ENCODE results near the gene THOC2. TPM values are rescaled to one million over a fixed set of nuclear protein-coding genes. Genes with fewer than 3 reads are reported as not detected.
"Not testable (repeated sequence)": the region's sequence is repeated elsewhere in the genome, so short reads cannot be mapped to it uniquely, and the experiment has no call there.

The THOC2 gene
- total RNA-seq, 1 donor from 2014 or later, result 49.1 TPM

DNA sequence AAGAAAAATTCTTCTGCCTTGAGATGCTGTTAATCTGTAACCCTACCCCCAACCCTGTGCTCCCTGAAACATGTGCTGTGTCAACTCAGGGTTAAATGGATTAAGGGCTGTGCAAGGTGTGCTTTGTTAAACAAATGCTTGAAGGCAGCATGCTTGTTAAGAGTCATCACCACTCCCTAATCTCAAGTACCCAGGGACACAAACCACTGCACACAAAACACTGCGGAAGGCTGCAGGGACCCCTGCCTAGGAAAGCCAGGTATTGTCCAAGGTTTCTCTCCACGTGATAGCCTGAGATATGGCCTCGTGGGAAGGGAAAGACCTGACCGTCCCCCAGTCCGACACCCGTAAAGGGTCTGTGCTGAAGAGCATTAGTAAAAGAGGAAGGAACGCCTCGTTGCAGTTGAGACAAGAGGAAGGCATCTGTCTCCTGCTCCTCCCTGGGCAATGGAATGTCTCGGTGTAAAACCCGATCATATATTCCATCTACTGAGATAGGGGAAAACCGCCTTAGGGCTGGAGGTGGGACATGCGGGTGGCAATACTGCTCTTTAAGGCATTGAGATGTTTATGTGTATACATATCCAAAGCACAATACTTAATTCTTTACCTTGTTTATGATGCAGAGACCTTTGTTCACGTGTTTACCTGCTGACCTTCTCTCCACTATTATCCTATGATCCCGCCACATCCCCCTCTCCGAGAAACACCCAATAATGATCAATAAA is 53.0 kb downstream of the THOC2 start:
- not testable (repeated sequence) for H3K4me1 ChIP-seq (ENCODE audit: control insufficient read depth in 3 of 3, insufficient read depth in 3 of 3, low read length in 3 of 3); H3K4me3 ChIP-seq (ENCODE audit: low read length in 3 of 3); H3K27me3 ChIP-seq (ENCODE audit: control insufficient read depth in 3 of 3, insufficient read depth in 3 of 3, low read length in 3 of 3); H3K9ac ChIP-seq (ENCODE audit: low read depth in 1 of 3, low read length in 3 of 3); H3K36me3 ChIP-seq (ENCODE audit: control insufficient read depth in 3 of 3, insufficient read depth in 3 of 3, low read length in 3 of 3); H3K9me3 ChIP-seq (ENCODE audit: control insufficient read depth in 3 of 3, low read length in 3 of 3); H3K27ac ChIP-seq (ENCODE audit: low read depth, low read length)

DNA sequence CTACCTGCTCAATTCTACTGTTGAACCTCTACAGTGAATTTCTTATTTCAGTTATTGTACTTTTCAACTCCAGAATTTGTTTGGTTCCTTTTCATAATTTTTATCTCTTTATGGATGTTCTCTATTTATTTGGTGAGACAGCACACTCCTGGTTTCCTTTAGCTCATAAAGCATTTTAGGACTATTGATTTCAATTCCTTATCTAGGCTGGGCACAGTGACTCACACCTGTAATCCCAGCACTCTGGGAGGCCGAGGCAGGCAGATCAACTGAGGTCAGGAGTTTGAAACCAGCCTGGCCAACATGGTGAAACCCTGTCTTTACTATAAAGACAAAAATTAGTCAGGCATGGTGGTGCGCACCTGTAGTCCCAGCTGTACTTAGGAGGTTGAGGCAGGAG is 57.7 kb downstream of the THOC2 start:
- Histone ChIP-seq H3K27me3 (ENCODE audit: control insufficient read depth in 3 of 3, insufficient read depth in 3 of 3, low read length in 3 of 3) (no peaks in the 10 kb centered on the region), H3K4me1 (ENCODE audit: control insufficient read depth in 3 of 3, insufficient read depth in 3 of 3, low read length in 3 of 3) (no peaks in the 10 kb centered on the region), H3K9ac (ENCODE audit: low read depth in 1 of 3, low read length in 3 of 3) (no peak overlapping the region), H3K27ac (ENCODE audit: low read depth, low read length) (no peak overlapping the region), H3K4me3 (ENCODE audit: low read length in 3 of 3) (no peak overlapping the region), H3K9me3 (ENCODE audit: control insufficient read depth in 3 of 3, low read length in 3 of 3) (no peaks in the 10 kb centered on the region), H3K36me3 (ENCODE audit: control insufficient read depth in 3 of 3, insufficient read depth in 3 of 3, low read length in 3 of 3) (peaks cover 0 to 9% (median 4%) of the 10 kb centered on the region in 3 donors)

DNA sequence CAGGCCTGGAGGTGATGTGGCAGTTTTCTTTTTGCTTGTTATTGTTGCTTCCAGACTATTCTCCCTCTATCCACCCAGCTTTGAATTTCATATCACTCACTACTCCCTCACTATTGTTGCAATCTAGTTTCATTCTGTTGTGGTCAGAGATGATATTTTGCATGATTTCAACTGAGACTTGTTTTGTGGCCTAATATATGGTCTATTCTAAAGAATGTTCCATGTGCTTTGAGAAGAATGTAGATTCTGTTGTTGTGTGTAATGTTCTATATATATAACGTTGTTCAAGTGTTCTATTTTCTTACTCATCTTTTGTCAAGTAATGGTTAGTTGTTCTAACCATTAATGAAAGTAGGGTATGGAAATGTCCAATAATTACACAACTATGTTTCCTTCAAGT is 59.0 kb downstream of the THOC2 start:
- Histone ChIP-seq H3K27ac (ENCODE audit: low read depth, low read length) (no peak overlapping the region), H3K9me3 (ENCODE audit: control insufficient read depth in 3 of 3, low read length in 3 of 3) (no peaks in the 10 kb centered on the region), H3K36me3 (ENCODE audit: control insufficient read depth in 3 of 3, insufficient read depth in 3 of 3, low read length in 3 of 3) (peaks cover 0 to 5% (median 4%) of the 10 kb centered on the region in 3 donors), H3K9ac (ENCODE audit: low read depth in 1 of 3, low read length in 3 of 3) (no peak overlapping the region), H3K27me3 (ENCODE audit: control insufficient read depth in 3 of 3, insufficient read depth in 3 of 3, low read length in 3 of 3) (no peaks in the 10 kb centered on the region), H3K4me1 (ENCODE audit: control insufficient read depth in 3 of 3, insufficient read depth in 3 of 3, low read length in 3 of 3) (no peaks in the 10 kb centered on the region), H3K4me3 (ENCODE audit: low read length in 3 of 3) (no peak overlapping the region)

DNA sequence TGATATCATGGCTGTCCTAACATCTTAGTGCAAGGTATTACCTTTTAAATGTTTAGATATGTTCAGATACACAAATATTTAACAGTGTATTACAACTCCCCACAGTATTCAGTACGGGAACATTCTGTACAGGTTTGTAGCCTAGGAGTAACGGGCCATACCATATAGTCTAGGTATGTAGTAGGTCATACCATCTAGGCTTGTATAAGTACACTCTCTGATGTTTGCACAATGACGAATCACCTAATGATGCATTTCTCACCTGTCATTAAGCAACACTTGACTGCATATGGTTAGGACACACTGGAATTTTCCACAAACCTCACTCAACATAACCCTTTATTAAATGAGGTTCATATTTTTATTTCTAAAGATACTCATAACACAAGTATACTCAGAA is 67.7 kb downstream of the THOC2 start:
- H3K4me3 ChIP-seq (ENCODE audit: low read length in 3 of 3), result no peak overlapping the region
- no peak overlapping the region for H3K27ac ChIP-seq (ENCODE audit: low read depth, low read length)
- H3K9me3 ChIP-seq (ENCODE audit: control insufficient read depth in 3 of 3, low read length in 3 of 3), result no peaks in the 10 kb centered on the region
- peaks cover 0 to 13% (median 3%) of the 10 kb centered on the region in 3 donors for H3K36me3 ChIP-seq (ENCODE audit: control insufficient read depth in 3 of 3, insufficient read depth in 3 of 3, low read length in 3 of 3)
- H3K4me1 ChIP-seq (ENCODE audit: control insufficient read depth in 3 of 3, insufficient read depth in 3 of 3, low read length in 3 of 3), result no peaks in the 10 kb centered on the region
- H3K9ac ChIP-seq (ENCODE audit: low read depth in 1 of 3, low read length in 3 of 3), result no peak overlapping the region
- H3K27me3 ChIP-seq (ENCODE audit: control insufficient read depth in 3 of 3, insufficient read depth in 3 of 3, low read length in 3 of 3), result no peaks in the 10 kb centered on the region

DNA sequence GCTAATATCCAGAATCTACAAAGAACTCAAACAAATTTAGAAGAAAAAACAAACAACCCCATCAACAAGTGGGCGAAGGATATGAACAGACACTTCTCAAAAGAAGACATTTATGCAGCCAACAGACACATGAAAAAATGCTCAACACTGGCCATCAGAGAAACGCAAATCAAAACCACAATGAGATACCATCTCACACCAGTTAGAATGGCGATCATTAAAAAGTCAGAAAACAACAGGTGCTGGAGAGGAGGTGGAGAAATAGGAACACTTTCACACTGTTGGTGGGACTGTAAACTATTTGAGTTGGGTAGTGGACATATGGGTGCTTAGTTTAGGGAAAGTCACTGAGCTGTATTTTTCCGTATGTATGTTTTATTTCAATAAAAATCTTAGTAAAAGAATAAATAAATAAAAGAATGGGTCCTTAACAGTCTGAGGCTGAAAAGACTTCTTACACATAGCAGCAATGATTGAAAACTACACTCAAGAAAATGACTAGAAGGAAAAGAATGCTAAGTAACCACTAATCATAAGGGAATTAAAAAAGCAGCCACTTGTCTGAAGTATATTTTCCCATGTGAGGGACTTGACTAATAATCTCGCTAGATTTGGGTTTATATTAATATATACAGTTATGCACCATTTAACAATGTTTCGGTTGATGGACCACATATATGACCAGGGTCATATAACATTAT is 68.2 kb downstream of the THOC2 start:
- H3K9me3 ChIP-seq (ENCODE audit: control insufficient read depth in 3 of 3, low read length in 3 of 3); H3K4me1 ChIP-seq (ENCODE audit: control insufficient read depth in 3 of 3, insufficient read depth in 3 of 3, low read length in 3 of 3); H3K4me3 ChIP-seq (ENCODE audit: low read length in 3 of 3); H3K9ac ChIP-seq (ENCODE audit: low read depth in 1 of 3, low read length in 3 of 3); H3K27me3 ChIP-seq (ENCODE audit: control insufficient read depth in 3 of 3, insufficient read depth in 3 of 3, low read length in 3 of 3); H3K27ac ChIP-seq (ENCODE audit: low read depth, low read length): not testable (repeated sequence)
- peaks cover 0 to 13% (median 3%) of the 10 kb centered on the region in 3 donors for H3K36me3 ChIP-seq (ENCODE audit: control insufficient read depth in 3 of 3, insufficient read depth in 3 of 3, low read length in 3 of 3)

DNA sequence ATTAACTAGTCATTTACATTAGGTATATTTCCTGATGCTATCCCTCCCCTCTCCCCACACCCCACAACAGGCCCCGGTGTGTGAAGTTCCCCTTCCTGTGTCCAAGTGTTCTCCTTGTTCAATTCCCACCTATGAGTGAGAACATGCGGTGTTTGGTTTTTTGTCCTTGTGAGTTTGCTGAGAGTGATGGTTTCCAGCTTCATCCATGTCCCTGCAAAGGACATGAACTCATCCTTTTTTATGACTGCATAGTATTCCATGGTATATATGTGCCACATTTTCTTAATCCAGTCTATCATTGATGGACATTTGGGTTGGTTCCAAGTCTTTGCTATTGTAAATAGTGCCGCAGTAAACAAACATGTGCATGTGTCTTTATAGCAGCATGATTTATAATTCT is 69.1 kb downstream of the THOC2 start:
- H3K36me3 ChIP-seq (ENCODE audit: control insufficient read depth in 3 of 3, insufficient read depth in 3 of 3, low read length in 3 of 3), result peaks cover 0 to 13% (median 3%) of the 10 kb centered on the region in 3 donors
- not testable (repeated sequence) for H3K4me3 ChIP-seq (ENCODE audit: low read length in 3 of 3); H3K9ac ChIP-seq (ENCODE audit: low read depth in 1 of 3, low read length in 3 of 3); H3K9me3 ChIP-seq (ENCODE audit: control insufficient read depth in 3 of 3, low read length in 3 of 3); H3K27ac ChIP-seq (ENCODE audit: low read depth, low read length); H3K4me1 ChIP-seq (ENCODE audit: control insufficient read depth in 3 of 3, insufficient read depth in 3 of 3, low read length in 3 of 3); H3K27me3 ChIP-seq (ENCODE audit: control insufficient read depth in 3 of 3, insufficient read depth in 3 of 3, low read length in 3 of 3)

DNA sequence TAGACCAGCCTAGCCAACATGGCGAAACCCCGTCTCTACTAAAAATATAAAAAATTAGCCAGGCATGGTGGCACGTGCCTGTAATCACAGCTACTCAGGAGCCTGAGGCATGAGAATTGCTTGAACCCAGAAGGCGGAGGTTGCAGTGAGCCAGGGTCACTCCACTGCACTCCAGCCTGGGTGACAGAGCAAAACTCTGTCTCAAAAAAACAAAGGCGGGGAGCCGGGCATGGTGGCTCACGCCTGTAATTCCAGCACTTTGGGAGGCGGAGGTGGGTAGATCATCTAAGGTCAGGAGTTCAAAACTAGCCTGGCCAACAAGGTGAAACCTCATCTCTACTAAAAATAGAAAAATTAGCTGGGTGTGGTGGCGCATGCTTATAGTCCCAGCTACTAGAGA is 76.3 kb downstream of the THOC2 start:
- H3K9ac ChIP-seq (ENCODE audit: low read depth in 1 of 3, low read length in 3 of 3); H3K4me3 ChIP-seq (ENCODE audit: low read length in 3 of 3): not testable (repeated sequence)

DNA sequence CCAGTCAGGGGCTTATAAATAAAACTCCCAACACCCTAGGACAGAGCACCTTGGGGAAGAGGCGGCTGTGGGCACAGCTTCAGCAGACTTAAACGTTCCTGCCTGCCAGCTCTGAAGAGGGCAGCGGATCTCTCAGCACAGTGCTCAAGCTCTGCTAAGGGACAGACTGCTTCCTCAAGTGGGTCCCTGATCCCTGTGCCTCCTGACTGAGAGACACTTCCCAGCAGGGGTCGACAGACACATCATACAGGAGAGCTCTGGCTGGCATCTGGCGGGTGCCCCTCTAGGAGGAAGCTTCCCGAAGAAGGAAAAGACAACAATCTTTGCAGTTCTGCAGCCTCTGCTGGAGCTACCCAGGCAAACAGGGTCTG is 84.1 kb downstream of the THOC2 start:
- H3K27me3 ChIP-seq (ENCODE audit: control insufficient read depth in 3 of 3, insufficient read depth in 3 of 3, low read length in 3 of 3); H3K27ac ChIP-seq (ENCODE audit: low read depth, low read length); H3K36me3 ChIP-seq (ENCODE audit: control insufficient read depth in 3 of 3, insufficient read depth in 3 of 3, low read length in 3 of 3); H3K9ac ChIP-seq (ENCODE audit: low read depth in 1 of 3, low read length in 3 of 3); H3K4me1 ChIP-seq (ENCODE audit: control insufficient read depth in 3 of 3, insufficient read depth in 3 of 3, low read length in 3 of 3); H3K4me3 ChIP-seq (ENCODE audit: low read length in 3 of 3); H3K9me3 ChIP-seq (ENCODE audit: control insufficient read depth in 3 of 3, low read length in 3 of 3): not testable (repeated sequence)

More for the DNA sequence above, 76.3 kb downstream of the THOC2 start:
- H3K27ac ChIP-seq (ENCODE audit: low read depth, low read length); H3K27me3 ChIP-seq (ENCODE audit: control insufficient read depth in 3 of 3, insufficient read depth in 3 of 3, low read length in 3 of 3); H3K9me3 ChIP-seq (ENCODE audit: control insufficient read depth in 3 of 3, low read length in 3 of 3); H3K36me3 ChIP-seq (ENCODE audit: control insufficient read depth in 3 of 3, insufficient read depth in 3 of 3, low read length in 3 of 3); H3K4me1 ChIP-seq (ENCODE audit: control insufficient read depth in 3 of 3, insufficient read depth in 3 of 3, low read length in 3 of 3): not testable (repeated sequence)

DNA sequence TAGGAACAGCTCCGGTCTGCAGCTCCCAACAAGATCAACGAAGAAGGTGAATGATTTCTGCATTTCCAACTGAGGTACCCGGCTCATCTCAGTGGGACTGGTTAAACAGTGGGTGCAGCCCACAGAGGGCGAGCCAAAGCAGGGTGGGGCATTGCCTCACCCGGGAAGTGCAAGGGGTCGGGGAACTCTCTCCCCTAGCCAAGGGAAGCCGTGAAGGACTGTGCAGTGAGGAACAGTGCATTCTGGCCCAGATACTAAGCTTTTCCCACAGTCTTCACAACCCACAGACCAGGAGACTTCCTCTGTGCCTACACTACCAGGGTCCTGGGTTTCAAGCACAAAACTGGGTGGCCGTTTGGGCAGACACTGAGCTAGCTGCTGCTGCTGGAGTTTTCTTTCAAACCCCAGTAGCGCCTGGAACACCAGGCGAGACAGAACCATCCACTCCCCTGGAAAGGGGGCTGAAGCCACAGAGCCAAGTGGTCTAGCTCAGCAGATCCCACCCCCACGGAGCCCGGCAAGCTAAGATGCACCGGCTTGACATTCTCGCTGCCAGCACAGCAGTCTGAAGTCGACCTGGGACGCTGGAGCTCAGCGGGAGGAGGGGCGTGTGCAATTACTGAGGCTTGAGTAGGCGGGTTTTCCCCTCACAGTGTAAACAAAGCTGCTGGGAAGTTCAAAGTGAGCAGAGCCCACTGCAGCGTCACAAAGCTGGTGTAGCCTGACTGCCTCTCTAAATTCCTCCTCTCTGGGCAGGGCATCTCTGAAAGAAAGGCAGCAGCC is 84.6 kb downstream of the THOC2 start:
- no peaks in the 10 kb centered on the region for H3K36me3 ChIP-seq (ENCODE audit: control insufficient read depth in 3 of 3, insufficient read depth in 3 of 3, low read length in 3 of 3)
- H3K27ac ChIP-seq (ENCODE audit: low read depth, low read length), result no peak overlapping the region
- H3K4me3 ChIP-seq (ENCODE audit: low read length in 3 of 3), result no peak overlapping the region
- no peaks in the 10 kb centered on the region for H3K27me3 ChIP-seq (ENCODE audit: control insufficient read depth in 3 of 3, insufficient read depth in 3 of 3, low read length in 3 of 3)
- H3K9me3 ChIP-seq (ENCODE audit: control insufficient read depth in 3 of 3, low read length in 3 of 3), result no peaks in the 10 kb centered on the region
- no peaks in the 10 kb centered on the region for H3K4me1 ChIP-seq (ENCODE audit: control insufficient read depth in 3 of 3, insufficient read depth in 3 of 3, low read length in 3 of 3)
- no peak overlapping the region for H3K9ac ChIP-seq (ENCODE audit: low read depth in 1 of 3, low read length in 3 of 3)

DNA sequence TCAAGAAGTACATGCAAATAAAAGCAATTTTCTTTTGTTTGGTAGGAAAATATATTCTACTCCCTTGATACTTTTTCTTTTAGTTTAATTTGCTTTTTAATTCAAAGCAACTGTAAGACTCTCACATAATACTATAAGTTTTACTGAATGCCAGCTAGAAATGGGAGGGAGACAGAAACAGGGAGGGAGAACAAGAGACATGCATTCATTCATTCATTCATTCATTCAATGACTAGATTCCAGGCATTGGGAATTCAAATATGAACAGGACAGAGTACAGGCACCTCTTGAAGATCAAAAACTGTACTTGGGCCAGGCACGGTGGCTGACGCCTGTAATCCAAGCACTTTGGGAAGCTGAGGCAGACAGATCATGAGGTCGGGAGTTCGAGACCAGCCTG is 85.6 kb downstream of the THOC2 start:
- no peaks in the 10 kb centered on the region for H3K27me3 ChIP-seq (ENCODE audit: control insufficient read depth in 3 of 3, insufficient read depth in 3 of 3, low read length in 3 of 3)
- no peaks in the 10 kb centered on the region for H3K36me3 ChIP-seq (ENCODE audit: control insufficient read depth in 3 of 3, insufficient read depth in 3 of 3, low read length in 3 of 3)
- H3K9ac ChIP-seq (ENCODE audit: low read depth in 1 of 3, low read length in 3 of 3), result no peak overlapping the region
- H3K4me1 ChIP-seq (ENCODE audit: control insufficient read depth in 3 of 3, insufficient read depth in 3 of 3, low read length in 3 of 3), result no peaks in the 10 kb centered on the region
- H3K27ac ChIP-seq (ENCODE audit: low read depth, low read length), result no peak overlapping the region
- no peak overlapping the region for H3K4me3 ChIP-seq (ENCODE audit: low read length in 3 of 3)
- H3K9me3 ChIP-seq (ENCODE audit: control insufficient read depth in 3 of 3, low read length in 3 of 3), result no peaks in the 10 kb centered on the region

All from skeletal muscle tissue (tissue), 4 donors.